Endothelial cell of umbilical vein (primary cell): ENCODE measurements around the gene ADGRD2. TPM values are rescaled to one million over a fixed set of nuclear protein-coding genes. Genes with fewer than 3 reads are reported as not detected.

ENCODE experiments used
- BruUV-seq: library from RNA; stranded (reverse); fragments of 400-500 nt; replicated peaks from 2 replicates; lab custom pipeline; 2021; lab: Mats Ljungman, UMichigan
- CTCF ChIA-PET: fragments of 300-600, 350-600 bp; sonication (Branson Sonifier 250); formaldehyde crosslinking; loops from one replicate; lab custom pipeline; 2021; ENCODE audit warnings: antibody characterized with exemption, inconsistent platforms; lab: Charles Lee
- POLR2A ChIA-PET: fragments of 300-600, 350-600 bp; sonication (Branson Sonifier 250); formaldehyde crosslinking; loops from one replicate; lab custom pipeline; 2021; ENCODE audit warnings: antibody characterized with exemption, inconsistent platforms; lab: Charles Lee
- DNase-seq: peaks from one replicate; pipeline ENCODE4 v3.0.0-alpha.2; 2011; ENCODE audit warnings: low read depth, low spot score
- FAIRE-seq: peaks from 2 replicates; lab custom pipeline; 2011; peaks lifted over from hg19 to GRCh38; lab: Jason Lieb, UNC
- H2AFZ ChIP-seq: 2 replicates; pipeline ENCODE4 v1.6.0; 2012; ENCODE audit warnings: low read depth, low read length, control low read depth, inconsistent platforms
- H3K27ac ChIP-seq: 2 replicates; pipeline ENCODE4 v1.5.1; 2011; ENCODE audit warnings: low read depth, mild to moderate bottlenecking, control low read depth, low read length, moderate library complexity; ENCODE audit not compliant: insufficient read depth
- H3K27me3 ChIP-seq, 2 experiments: 2 replicates each; pipeline versions ENCODE4 v1.6.0 to v1.6.1; 2011; ENCODE audit warnings: low read length in 2 of 2, mixed read lengths in 1 of 2; ENCODE audit not compliant: control insufficient read depth in 2 of 2, insufficient read depth in 2 of 2
- H3K36me3 ChIP-seq, 2 experiments: 2 replicates in 1 of 2; 3 replicates in 1 of 2; pipeline ENCODE4 v1.5.1; 2011; ENCODE audit warnings: low read length in 2 of 2, mild to moderate bottlenecking in 1 of 2, moderate library complexity in 1 of 2; ENCODE audit not compliant: control insufficient read depth in 2 of 2, insufficient read depth in 2 of 2; ENCODE audit errors: extremely low read depth in 1 of 2
- H3K4me1 ChIP-seq: 3 replicates; pipeline ENCODE4 v1.5.1; 2011; ENCODE audit warnings: mild to moderate bottlenecking, low read length; ENCODE audit not compliant: control insufficient read depth, insufficient read depth; ENCODE audit errors: extremely low read depth
- H3K4me2 ChIP-seq: 2 replicates; pipeline ENCODE4 v1.6.1; 2011; ENCODE audit warnings: low read length, control low read depth, mixed read lengths; ENCODE audit not compliant: insufficient read depth
- H3K4me3 ChIP-seq, 3 experiments: fragments of 200-600 bp in 1 of 3; sonication (generic), shearing (Covaris generic) in 1 of 3; replicated peaks in 1 of 3; 2 replicates each; pipeline ENCODE4 v1.5.1; 2011 to 2016; ENCODE audit warnings: control low read depth in 3 of 3, low read length in 3 of 3, mild to moderate bottlenecking in 2 of 3, inconsistent platforms in 1 of 3, low read depth in 1 of 3, moderate library complexity in 1 of 3; ENCODE audit not compliant: insufficient read depth in 1 of 3
- H3K79me2 ChIP-seq: 2 replicates; pipeline ENCODE4 v1.6.0; 2012; ENCODE audit warnings: low read length, inconsistent platforms; ENCODE audit not compliant: control insufficient read depth, insufficient read depth
- H3K9ac ChIP-seq: replicated peaks from 2 replicates; pipeline ENCODE3; 2011; ENCODE audit warnings: low read length, control low read depth; ENCODE audit not compliant: insufficient read depth; ENCODE audit errors: extremely low read depth
- H3K9me1 ChIP-seq: replicated peaks from 3 replicates; pipeline ENCODE4 v1.6.0; 2011; ENCODE audit warnings: mild to moderate bottlenecking, low read length; ENCODE audit not compliant: control insufficient read depth, insufficient read depth; ENCODE audit errors: extremely low read depth
- H3K9me3 ChIP-seq: replicated peaks from 2 replicates; pipeline ENCODE4 v1.5.1; 2012; ENCODE audit warnings: low read length, inconsistent platforms; ENCODE audit not compliant: control insufficient read depth, insufficient read depth
- H4K20me1 ChIP-seq: replicated peaks from 2 replicates; pipeline ENCODE3; 2011; ENCODE audit warnings: mild to moderate bottlenecking, low read length; ENCODE audit not compliant: control insufficient read depth, insufficient read depth; ENCODE audit errors: extremely low read depth
- EZH2 ChIP-seq: IDR thresholded peaks from 2 replicates; pipeline ENCODE4 v1.6.1; 2012; ENCODE audit warnings: borderline replicate concordance, low read depth, mild to moderate bottlenecking, moderate library complexity, low read length, inconsistent platforms; ENCODE audit not compliant: severe bottlenecking
- FOS ChIP-seq: IDR thresholded peaks from 2 replicates; pipeline ENCODE4 v1.6.1; 2011; ENCODE audit warnings: mild to moderate bottlenecking, low read length, moderate library complexity, borderline replicate concordance; ENCODE audit not compliant: insufficient read depth
- GATA2 ChIP-seq: IDR thresholded peaks from 2 replicates; pipeline ENCODE4 v1.7.0; 2011; ENCODE audit warnings: low read depth, mild to moderate bottlenecking, moderate library complexity, mixed read lengths, low read length; ENCODE audit not compliant: insufficient read length, insufficient read depth
- JUN ChIP-seq: IDR thresholded peaks from 2 replicates; pipeline ENCODE4 v1.6.1; 2011; ENCODE audit warnings: borderline replicate concordance, low read depth; ENCODE audit not compliant: insufficient read length, insufficient read depth
- MAX ChIP-seq: IDR thresholded peaks from 2 replicates; pipeline ENCODE4 v1.6.1; 2011; ENCODE audit not compliant: insufficient read depth, insufficient read length
- MYC ChIP-seq: IDR thresholded peaks from one replicate; pipeline ENCODE4 v1.6.1; 2011; ENCODE audit warnings: mild to moderate bottlenecking, low read depth, low read length
- POLR2A ChIP-seq: IDR thresholded peaks from 2 replicates; pipeline ENCODE4 v1.6.1; 2012; ENCODE audit warnings: low read depth, mild to moderate bottlenecking, control low read depth, low read length
- POLR2AphosphoS5 ChIP-seq: IDR thresholded peaks from 2 replicates; pipeline ENCODE4 v1.6.1; 2012; ENCODE audit warnings: low read depth, mild to moderate bottlenecking, control low read depth, low read length, moderate library complexity; ENCODE audit not compliant: insufficient read depth
- dilution Hi-C: fragments of 300-500 bp; cut with MboI; formaldehyde crosslinking; loops from one replicate; pipeline ENCODE4 v1.15.0; 2019; ENCODE audit warnings: low sequenced_read_pairs; ENCODE audit not compliant: extremely low pct_ligation_motif_present
- intact Hi-C: fragments of 100-400 bp; cut with micrococcal nuclease; formaldehyde crosslinking; loops from one replicate; pipeline ENCODE4 v1.10.0; 2022
- polyA plus RNA-seq, 4 experiments: library from polyadenylated mRNA; depleted of rRNA in 3 of 4; stranded (reverse) in 3 of 4; unstranded in 1 of 4; fragments of >200 nt; gene quantifications; 2 replicates each; pipeline versions ENCODE4 v1.2.1 to v1.2.3, GENCODE V29; 2011 to 2012; ENCODE audit warnings: missing spikeins in 1 of 4
- total RNA-seq: library from RNA; stranded (reverse); gene quantifications from 2 replicates; pipeline ENCODE4 v1.2.3, GENCODE V29; 2021
- TF ChIP-seq, protein P1 (sequence below), 2 donors: IDR thresholded peaks; 1 replicate in 1 of 2; 2 replicates in 1 of 2; pipeline ENCODE4 v1.5.1; 2011; ENCODE audit warnings: low read length in 2 of 2, mild to moderate bottlenecking in 2 of 2, moderate library complexity in 2 of 2, control low read depth in 1 of 2, inconsistent platforms in 1 of 2, low read depth in 1 of 2; ENCODE audit not compliant: insufficient read depth in 1 of 2; ENCODE audit errors: extremely low read depth in 1 of 2

ADGRD2 gene
- total and polyA plus RNA-seq, 2 donors (not counting 3 experiments of a cell fraction or from before 2014, with no cell fraction given) = not detected

- BruUV-seq = no TSS peak
- POLR2A ChIA-PET = no interaction called here
- Histone ChIP-seq H3K4me2 (no peak overlapping the region), H2AFZ (no peak overlapping the region), H4K20me1 (no peaks in the 10 kb centered on the region), H3K27me3 (no peaks in the 10 kb centered on the region), H3K9ac (no peak overlapping the region), H3K36me3 (no peaks in the 10 kb centered on the region), H3K4me1 (no peaks in the 10 kb centered on the region), H3K9me1 (no peaks in the 10 kb centered on the region), H3K27ac (no peak overlapping the region), H3K9me3 (no peaks in the 10 kb centered on the region), H3K79me2 (no peaks in the 10 kb centered on the region), H3K4me3 (no peak overlapping the region)
- TF ChIP-seq MYC (no peak), GATA2 (no peak), FOS (no peak), MAX (no peak), EZH2 (no peak), JUN (no peak), POLR2AphosphoS5 (no peak), POLR2A (no peak)
- TF ChIP-seq, protein P1, sequence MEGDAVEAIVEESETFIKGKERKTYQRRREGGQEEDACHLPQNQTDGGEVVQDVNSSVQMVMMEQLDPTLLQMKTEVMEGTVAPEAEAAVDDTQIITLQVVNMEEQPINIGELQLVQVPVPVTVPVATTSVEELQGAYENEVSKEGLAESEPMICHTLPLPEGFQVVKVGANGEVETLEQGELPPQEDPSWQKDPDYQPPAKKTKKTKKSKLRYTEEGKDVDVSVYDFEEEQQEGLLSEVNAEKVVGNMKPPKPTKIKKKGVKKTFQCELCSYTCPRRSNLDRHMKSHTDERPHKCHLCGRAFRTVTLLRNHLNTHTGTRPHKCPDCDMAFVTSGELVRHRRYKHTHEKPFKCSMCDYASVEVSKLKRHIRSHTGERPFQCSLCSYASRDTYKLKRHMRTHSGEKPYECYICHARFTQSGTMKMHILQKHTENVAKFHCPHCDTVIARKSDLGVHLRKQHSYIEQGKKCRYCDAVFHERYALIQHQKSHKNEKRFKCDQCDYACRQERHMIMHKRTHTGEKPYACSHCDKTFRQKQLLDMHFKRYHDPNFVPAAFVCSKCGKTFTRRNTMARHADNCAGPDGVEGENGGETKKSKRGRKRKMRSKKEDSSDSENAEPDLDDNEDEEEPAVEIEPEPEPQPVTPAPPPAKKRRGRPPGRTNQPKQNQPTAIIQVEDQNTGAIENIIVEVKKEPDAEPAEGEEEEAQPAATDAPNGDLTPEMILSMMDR (IDR thresholded peaks at IDR 0.05; ENCODE audit: extremely low read depth in 1 of 2, insufficient read depth in 1 of 2, low read depth in 1 of 2, low read length in 2 of 2) = no peak
- CTCF ChIA-PET = no interaction called here
- DNase-seq (no peak), FAIRE-seq (no peak)
- intact Hi-C loops (no loop called here), dilution Hi-C loops (no loop called here)
These were observed 43.7 kb downstream of the ADGRD2 start for GRCh38 chr9:124493794-124494479.
